NCI-H2107 treated with DMSO at 0.1 percent for 48 hours (cell line): ENCODE results near the gene NMNAT1.
"Not testable (repeated sequence)": the region's sequence is repeated elsewhere in the genome, so short reads cannot be mapped to it uniquely, and the experiment has no call there.

ENCODE experiments used
- DNase-seq: peaks from one replicate; lab custom pipeline; 2025; ENCODE audit not compliant: unreplicated experiment; lab: John Stamatoyannopoulos, UW

The NMNAT1 gene

DNA sequence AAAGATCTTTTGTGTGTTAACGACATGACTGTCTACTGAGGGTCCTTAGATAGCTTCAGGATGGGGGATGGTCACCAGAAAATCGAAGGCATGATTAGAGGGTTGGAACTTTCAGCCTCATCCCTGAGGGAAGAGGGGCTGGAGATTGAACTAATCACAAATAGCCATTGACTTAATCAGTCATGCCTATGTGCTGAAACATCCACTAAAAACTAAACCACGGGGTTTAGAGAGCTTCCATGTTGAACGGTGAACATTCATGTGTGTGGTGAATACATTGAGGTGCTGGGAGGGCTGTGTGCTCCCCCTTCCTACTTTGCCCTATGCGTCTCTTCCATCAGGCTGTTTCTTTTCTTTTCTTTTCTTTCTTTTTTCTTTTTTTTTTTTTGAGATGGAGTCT, 70.7 kb downstream of the NMNAT1 start:
- DNase-seq: no peak

DNA sequence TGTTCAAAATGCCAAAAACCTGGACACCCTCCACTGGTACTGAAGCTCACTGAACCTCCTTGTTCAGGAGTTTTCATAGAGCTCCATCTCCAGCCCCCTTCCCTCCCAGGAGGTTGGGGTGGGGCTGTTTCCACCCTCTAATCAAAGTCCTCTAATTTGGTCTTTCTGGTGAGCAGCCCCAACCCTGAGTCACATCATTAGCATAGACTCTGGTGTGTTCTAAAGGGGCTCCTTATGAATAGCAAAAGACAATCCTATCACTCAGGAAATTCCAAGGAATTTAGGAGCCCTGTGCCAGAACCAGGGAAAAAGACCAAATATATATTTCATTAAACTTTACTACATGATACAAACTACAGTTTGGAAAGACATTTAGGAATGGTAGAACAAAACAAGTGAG, 76.3 kb downstream of the NMNAT1 start:
- no peak for DNase-seq

DNA sequence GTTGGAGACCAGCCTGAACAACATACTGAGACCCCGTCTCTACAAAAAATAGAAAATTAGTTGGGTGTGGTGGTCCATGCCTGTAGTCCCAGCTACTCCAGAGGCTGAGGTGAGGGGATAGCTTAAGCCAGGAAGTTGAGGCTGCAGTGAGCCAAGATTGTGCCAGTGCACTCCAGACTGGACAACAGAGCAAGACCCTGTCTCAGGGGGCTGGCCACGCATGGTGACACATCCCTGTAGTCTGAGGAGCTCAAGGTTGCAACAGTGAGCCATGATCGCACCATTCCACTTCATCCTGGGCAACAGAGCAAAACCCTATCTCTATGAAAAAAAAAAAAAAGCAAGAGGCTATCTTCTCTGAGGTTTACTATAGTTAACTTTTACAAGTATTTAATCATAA, 76.8 kb downstream of the NMNAT1 start:
- DNase-seq: no peak

DNA sequence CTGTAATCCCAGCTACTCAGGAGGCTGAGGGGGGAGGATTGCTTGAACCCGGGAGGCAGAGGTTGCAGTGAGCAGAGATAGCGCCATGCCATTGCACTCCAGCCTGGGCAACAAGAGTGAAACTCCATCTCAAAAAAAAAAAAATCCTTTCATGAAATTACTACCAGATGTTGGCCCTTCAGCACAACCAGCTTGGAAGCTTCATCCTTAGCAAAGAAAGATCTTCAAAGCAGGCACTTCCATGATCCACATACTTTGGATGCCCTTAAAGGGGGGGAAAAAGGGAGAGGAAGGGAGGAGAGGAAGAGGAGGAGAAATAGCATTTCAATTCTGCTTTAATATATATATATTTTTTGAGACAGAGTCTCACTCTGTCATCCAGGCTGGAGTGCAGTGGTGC, 77.4 kb downstream of the NMNAT1 start:
- DNase-seq: not testable (repeated sequence)

DNA sequence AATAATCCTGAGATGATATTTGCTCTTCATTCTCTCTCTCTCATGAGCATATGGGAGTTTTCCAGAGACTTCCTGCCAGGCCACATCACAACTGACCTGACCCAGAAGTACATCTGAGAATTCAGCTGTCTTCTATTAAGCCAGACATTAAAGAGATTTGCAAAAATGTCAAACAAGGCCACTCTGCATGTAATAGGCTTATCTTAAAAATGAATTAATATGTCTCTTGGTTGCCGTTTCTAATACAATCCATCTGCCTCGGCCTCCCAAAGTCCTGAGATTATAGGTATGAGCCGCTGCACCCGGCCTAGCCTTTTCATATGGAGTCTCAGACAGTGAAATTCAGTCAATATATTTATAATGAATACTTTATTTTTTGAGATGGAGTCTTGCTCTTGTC, 78.7 kb downstream of the NMNAT1 start:
- DNase-seq: not testable (repeated sequence)

DNA sequence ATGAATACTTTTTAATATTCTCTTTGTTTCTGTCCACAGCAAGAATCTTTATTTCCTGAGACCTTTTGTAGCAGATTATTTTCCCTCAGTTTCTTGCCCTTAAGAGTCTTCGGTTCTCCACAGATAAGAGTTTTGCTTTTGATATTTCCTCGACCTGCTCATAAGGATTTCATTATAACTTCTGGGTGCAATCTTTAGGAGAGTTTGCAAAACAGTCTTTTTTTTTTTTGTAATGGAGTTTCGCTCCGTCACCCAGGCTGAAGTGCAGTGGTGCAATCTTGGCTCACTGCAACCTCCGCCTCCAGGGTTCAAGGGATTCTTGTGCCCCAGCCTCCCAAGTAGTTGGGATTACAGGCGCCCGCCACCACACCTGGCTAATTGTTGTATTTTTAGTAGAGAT, 79.4 kb downstream of the NMNAT1 start:
- DNase-seq: no peak

DNA sequence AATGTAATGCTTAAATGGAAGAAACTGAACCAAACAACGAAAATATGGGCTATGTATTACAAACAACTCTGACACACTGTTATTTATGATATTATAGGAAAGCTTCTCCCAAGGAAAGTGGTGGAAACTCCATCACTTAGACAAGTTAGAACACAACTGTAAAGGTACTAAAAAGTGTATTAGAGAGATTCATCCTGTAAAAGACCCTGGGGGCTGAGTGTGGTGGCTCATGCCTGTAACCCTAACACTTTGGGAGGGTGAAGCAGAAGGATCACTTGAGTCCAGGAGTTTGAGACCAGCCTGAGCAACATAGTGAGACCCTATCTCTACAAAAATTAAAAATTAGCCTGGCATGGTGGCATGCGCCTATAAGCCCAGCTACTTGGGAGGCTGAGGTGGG, 82.1 kb downstream of the NMNAT1 start:
- DNase-seq: no peak

DNA sequence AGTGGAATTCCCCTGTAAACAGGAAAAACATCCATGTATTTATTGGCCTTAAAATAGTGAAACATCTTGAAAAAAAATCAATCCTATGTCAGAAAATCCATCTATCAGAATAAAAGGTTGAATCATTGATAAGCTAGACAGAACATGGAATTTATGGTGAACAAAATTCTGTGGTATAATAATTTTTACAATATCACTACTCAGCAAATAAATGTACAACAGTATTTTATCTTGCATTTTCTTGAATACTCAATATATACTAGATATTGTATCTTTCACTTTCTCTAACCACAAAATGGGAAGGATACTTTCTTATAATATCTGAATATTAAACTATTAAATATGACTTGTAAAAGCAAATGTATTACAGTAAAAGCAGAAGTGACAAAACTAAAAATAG, 83.8 kb downstream of the NMNAT1 start:
- no peak for DNase-seq

DNA sequence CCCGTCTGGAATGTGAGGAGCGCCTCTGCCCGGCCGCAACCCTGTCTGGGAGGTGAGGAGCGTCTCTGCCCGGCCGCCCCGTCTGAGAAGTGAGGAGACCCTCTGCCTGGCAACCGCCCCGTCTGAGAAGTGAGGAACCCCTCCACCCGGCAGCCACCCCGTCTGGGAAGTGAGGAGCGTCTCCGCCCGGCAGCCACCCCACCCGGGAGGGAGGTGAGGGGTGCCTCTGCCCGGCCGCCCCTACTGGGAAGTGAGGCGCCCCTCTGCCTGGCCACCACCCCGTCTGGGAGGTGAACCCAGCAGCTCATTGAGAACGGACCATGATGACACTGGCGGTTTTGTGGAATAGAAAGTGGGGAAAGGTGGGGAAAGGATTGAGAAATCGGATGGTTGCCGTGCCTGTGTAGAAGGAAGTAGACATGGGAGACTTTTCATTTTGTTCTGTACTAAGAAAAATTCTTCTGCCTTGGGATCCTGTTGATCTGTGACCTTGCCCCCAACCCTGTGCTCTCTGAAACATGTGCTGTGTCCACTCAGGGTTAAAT, 85.8 kb downstream of the NMNAT1 start:
- not testable (repeated sequence) for DNase-seq

DNA sequence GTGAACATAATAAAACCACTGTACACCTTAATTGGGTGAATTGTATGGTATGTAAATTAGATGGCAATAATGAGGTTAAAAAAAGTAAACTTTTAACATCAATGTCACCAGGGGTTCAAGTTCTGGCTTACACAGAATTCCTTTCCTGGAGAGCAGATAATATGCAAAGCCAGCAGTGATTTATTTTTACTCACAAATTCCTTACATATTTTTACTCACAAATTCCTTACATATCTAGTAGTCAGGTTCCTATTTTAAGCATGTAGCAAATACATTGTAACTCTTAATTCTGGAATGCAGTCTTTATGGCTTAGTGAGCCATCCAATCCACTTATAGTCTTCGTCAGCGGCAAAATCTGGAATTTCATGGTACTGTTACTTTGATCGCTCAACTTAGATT, 88.2 kb downstream of the NMNAT1 start:
- no peak for DNase-seq

DNA sequence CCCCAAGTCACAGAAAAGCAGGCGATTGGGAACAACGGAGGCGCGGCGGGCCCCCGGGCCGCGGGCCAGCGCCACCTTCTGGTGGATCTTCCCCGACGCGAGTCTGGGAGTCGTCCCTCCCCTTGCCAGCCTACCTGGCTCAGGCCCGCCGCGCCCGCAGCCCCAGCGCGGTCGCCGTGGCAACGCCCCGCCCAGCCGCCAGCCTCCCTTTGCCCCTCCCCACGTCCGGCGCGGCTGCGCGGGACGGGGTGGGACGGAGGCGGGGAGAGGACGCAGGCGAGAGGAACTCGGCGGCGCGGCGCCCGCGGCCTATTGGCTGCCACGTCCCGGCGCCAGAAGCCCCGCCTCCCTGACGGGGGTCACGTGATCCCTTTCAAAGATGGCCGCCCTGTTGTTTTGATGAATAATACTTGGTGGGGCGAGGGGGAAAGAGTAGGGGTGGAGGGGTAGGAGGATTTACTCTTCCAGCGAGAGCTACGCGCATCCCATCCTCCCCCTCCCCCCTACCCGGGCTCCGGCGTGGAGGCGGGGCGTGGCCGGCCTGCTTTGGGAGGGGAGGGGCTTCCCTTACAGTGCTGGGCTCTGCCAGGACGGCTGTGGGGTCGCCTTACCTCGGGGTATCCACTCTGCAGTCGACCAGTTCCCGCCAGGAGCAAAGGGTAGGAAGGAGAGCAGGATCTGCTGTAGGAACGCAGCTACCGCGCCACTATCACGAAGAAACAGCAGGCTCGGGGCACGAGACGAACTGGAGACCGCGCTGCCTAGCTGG, 89.5 kb downstream of the NMNAT1 start, which contains the start of gene UBE4B:
TSS of gene UBE4B (plus strand) at position 369 of the 769 bp plus-strand sequence. CDS start 713 bp downstream, outside the sequence.
- peak; percentile 32 for DNase-seq

DNA sequence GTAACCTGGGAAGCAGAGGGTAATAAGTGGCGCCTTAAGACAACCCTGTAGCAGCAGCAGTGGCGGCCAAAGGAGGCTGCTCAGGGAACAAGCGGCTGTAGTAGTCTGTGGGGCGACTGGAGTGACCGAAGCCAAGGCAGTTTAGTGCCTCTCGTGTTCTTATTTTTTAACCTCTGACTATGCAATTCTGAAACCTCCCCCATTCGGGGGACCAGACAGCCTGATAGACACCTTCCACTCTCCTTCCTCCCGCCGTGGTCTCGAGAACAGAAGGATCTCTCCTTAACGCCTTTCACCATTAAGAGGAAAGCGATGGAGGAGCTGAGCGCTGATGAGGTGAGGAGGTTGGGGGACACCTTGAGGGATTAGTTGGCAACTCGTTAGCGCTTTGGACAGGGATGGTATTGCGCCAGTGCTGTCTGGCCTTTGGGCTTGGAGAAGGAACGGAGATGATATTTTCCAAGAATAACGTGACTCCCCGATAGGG, 90.1 kb downstream of the NMNAT1 start:
- no peak for DNase-seq
